ENCODE results near the gene B9D2.

- TF ChIP-seq, protein P1, sequence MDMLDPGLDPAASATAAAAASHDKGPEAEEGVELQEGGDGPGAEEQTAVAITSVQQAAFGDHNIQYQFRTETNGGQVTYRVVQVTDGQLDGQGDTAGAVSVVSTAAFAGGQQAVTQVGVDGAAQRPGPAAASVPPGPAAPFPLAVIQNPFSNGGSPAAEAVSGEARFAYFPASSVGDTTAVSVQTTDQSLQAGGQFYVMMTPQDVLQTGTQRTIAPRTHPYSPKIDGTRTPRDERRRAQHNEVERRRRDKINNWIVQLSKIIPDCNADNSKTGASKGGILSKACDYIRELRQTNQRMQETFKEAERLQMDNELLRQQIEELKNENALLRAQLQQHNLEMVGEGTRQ (IDR thresholded peaks at IDR 0.05; ENCODE audit: low read depth, low read length), result peak; percentile 29; the same call in 1 of the 2 replicates
- TF ChIP-seq CTCF (conservative IDR thresholded peaks at IDR 0.05; ENCODE audit: low read depth, low read length) (no peak), CEBPB (IDR thresholded peaks at IDR 0.05; ENCODE audit: low read depth, low read length) (no peak; the same call in 1 of the 2 replicates), CHD1 (IDR thresholded peaks at IDR 0.05; ENCODE audit: low read depth, low read length) (no peak), RFX5 (IDR thresholded peaks at IDR 0.05; ENCODE audit: low read depth, low read length) (no peak), SMC3 (IDR thresholded peaks at IDR 0.05; ENCODE audit: low read depth, low read length) (no peak)
These were observed 38.9 kb downstream of the B9D2 start for GRCh38 chr19:41324921-41325639.

Measured in IMR-90 (cell line).